HG03135 (cell line): ENCODE results near the gene HOXA13.

Source experiments
- ATAC-seq: cut with Tn5 transposase; IDR thresholded peaks from one replicate; pipeline ENCODE4 v1.9.1; 2021; ENCODE audit warnings: mild to moderate bottlenecking, moderate library complexity; ENCODE audit not compliant: unreplicated experiment

HOXA13 gene

GRCh38 chr7:27149842-27150567, 49.9 kb downstream of the HOXA13 start:
- ATAC-seq = no peak

- ATAC-seq = no peak
Observed at GRCh38 chr7:27148756-27149641, 50.9 kb downstream of the HOXA13 start.

- no peak for ATAC-seq
Observed at GRCh38 chr7:27148031-27148755, 51.7 kb downstream of the HOXA13 start.

GRCh38 chr7:27147199-27148030, 52.5 kb downstream of the HOXA13 start, which contains the start of gene HOXA6:
Gene HOXA6, minus strand, starts transcription at chr7:27147774. Its CDS starts 25 bp downstream, at chr7:27147749.
- ATAC-seq = no peak

- no peak for ATAC-seq
Observed at GRCh38 chr7:27146491-27147198, 53.2 kb downstream of the HOXA13 start.

GRCh38 chr7:27145914-27146412, 53.9 kb downstream of the HOXA13 start:
- no peak for ATAC-seq

- no peak for ATAC-seq
Observed at GRCh38 chr7:27145165-27145913, 54.6 kb downstream of the HOXA13 start.

- ATAC-seq = no peak
Observed at GRCh38 chr7:27144781-27145164, 55.1 kb downstream of the HOXA13 start.
